ENCODE results near the gene SLC44A3. TPM values are rescaled to one million over a fixed set of nuclear protein-coding genes. Genes with fewer than 3 reads are reported as not detected.

The SLC44A3 gene
- total and polyA plus RNA-seq, 12 donors, result 1.2 to 9.4 (median 4.8) TPM

DNA sequence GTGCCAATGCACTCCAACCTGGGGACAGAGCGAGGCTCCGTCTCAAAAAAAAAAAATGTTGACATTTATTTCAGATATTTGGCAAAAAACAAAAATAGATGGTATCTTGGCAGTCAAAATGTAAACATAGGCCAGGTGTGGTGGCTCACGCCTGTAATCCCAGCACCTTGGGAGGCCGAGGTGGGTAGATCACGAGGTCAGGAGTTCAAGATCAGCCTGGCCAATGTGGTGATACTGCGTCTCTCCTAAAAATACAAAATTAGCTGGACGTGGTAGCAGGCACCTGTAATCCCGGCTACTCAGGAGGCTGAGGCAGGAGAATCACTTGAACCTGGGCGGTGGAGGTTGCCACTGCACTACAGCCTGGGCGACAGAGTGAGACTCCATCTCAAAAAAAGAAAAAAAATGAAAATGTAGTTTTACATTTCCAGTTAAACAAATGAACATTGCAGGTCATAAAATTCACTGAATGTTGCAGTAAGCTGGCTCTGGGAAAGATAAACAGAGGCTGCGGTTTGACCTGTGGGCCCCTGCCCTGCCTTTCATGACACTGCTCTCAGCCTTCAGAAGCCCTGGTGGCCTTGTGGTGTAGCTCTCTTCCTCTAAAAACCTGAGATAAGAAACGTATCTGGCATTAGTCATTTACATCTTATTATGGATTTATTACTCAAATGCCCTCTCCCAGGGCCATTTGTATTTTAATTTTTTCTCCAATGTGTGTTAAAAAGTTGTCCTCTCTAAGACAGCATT is 12.2 kb upstream of the SLC44A3 start:
- no peaks in the 10 kb centered on the region for H3K9me3 ChIP-seq
- DNase-seq (no peak), ATAC-seq (no peak)
- H3K27ac ChIP-seq, result no peak overlapping the region
- no peaks in the 10 kb centered on the region for H3K27me3 ChIP-seq
- H3K4me3 ChIP-seq, result no peak overlapping the region
- no peak for TF ChIP-seq CTCF (IDR thresholded peaks at IDR 0.05)
- intact Hi-C loops (cut with DNase I), result loop anchor here in 8 of 10 donors (2.0 to 10.0 kb wide), 7 partner anchors 283 to 327 kb away; no protein-coding TSS in a partner anchor
- H3K4me1 ChIP-seq, result peaks cover 0 to 29% (median 16%) of the 10 kb centered on the region in 9 donors
- H3K36me3 ChIP-seq, result no peaks in the 10 kb centered on the region
- WGBS, 2 donors, result 87 to 90% methylated on average over 12 of the region's 12 CpGs

DNA sequence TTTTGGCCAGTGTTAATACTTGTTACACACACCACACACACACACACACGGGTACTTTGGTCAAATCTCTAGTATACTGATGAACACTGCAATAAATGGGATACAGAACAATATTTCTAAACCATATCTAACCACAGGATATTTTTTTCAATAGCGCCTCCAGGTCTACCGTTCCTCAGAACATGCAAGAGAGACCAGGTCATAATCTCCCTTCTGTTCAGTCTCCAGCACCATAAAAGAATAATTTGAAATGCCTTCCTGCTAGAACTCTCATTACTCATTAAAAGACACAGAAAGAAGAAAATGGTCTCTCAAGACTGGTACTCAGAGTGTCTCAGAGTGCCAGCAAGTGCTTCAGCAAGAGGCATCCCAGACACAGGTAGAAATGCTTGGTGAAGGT is 11.5 kb upstream of the SLC44A3 start:
- Histone ChIP-seq H3K4me3 (no peak overlapping the region), H3K27me3 (no peaks in the 10 kb centered on the region), H3K36me3 (no peaks in the 10 kb centered on the region), H3K4me1 (peaks cover 0 to 22% (median 9%) of the 10 kb centered on the region in 9 donors), H3K9me3 (no peaks in the 10 kb centered on the region), H3K27ac (no peak overlapping the region)
- TF ChIP-seq CTCF (IDR thresholded peaks at IDR 0.05), result no peak
- DNase-seq (no peak), ATAC-seq (no peak)
- intact Hi-C loops (cut with DNase I), result loop anchor here in 7 of 10 donors (5.0 to 10.0 kb wide), 5 partner anchors 284 to 326 kb away; no protein-coding TSS in a partner anchor
- 82 to 85% methylated on average over 3 of the region's 3 CpGs for WGBS, 2 donors

DNA sequence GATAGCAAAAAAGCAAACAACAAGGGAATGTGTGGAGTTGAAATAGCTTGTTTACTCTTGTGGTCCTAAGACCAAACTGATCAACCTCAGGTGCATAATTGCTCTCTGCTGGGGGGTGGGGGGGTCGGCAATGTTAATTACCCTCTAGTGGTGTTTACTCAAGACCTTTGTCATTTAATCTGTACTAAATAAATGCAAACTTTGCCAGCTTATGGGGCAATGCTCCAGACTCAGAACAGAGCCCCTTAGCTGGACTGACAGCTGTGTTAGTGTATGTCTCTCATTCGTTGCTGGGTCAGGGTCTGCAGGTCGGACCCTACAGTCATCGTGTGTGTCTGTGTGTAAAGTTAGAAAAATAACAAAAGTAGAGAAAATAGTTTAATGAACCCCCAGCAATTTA is 7.2 kb upstream of the SLC44A3 start:
- Histone ChIP-seq H3K4me1 (no peaks in the 10 kb centered on the region), H3K36me3 (no peaks in the 10 kb centered on the region), H3K27me3 (no peaks in the 10 kb centered on the region), H3K9me3 (peaks cover 0 to 10% (median 0%) of the 10 kb centered on the region in 11 donors), H3K4me3 (no peak overlapping the region), H3K27ac (no peak overlapping the region)
- WGBS, 2 donors, result 71 to 81% methylated on average over 4 of the region's 4 CpGs
- intact Hi-C loops (cut with DNase I), result no loop called here
- DNase-seq (no peak), ATAC-seq (no peak)
- TF ChIP-seq CTCF (IDR thresholded peaks at IDR 0.05), result no peak

- ATAC-seq (no peak), DNase-seq (no peak)
- WGBS, 2 donors, result 40 to 97% methylated on average over 1 of the region's 1 CpG
- Histone ChIP-seq H3K27ac (no peak overlapping the region), H3K36me3 (no peaks in the 10 kb centered on the region), H3K9me3 (peaks cover 0 to 10% (median 0%) of the 10 kb centered on the region in 11 donors), H3K27me3 (peaks cover 0 to 23% (median 3%) of the 10 kb centered on the region in 7 donors), H3K4me3 (no peak overlapping the region), H3K4me1 (peaks cover 0 to 19% (median 11%) of the 10 kb centered on the region in 9 donors)
- intact Hi-C loops (cut with DNase I), result no loop called here
- no peak for TF ChIP-seq CTCF (IDR thresholded peaks at IDR 0.05)
Measured at GRCh38 chr1:94816030-94816429, 4.1 kb upstream of the SLC44A3 start.
